UCSD-AML1 (cell line): ENCODE results near the gene NODAL.
"Not testable (repeated sequence)": the region's sequence is repeated elsewhere in the genome, so short reads cannot be mapped to it uniquely, and the experiment has no call there.

ENCODE experiments used
- DNase-seq: peaks from one replicate; lab custom pipeline; 2025; ENCODE audit not compliant: unreplicated experiment; lab: John Stamatoyannopoulos, UW

Gene NODAL

DNA sequence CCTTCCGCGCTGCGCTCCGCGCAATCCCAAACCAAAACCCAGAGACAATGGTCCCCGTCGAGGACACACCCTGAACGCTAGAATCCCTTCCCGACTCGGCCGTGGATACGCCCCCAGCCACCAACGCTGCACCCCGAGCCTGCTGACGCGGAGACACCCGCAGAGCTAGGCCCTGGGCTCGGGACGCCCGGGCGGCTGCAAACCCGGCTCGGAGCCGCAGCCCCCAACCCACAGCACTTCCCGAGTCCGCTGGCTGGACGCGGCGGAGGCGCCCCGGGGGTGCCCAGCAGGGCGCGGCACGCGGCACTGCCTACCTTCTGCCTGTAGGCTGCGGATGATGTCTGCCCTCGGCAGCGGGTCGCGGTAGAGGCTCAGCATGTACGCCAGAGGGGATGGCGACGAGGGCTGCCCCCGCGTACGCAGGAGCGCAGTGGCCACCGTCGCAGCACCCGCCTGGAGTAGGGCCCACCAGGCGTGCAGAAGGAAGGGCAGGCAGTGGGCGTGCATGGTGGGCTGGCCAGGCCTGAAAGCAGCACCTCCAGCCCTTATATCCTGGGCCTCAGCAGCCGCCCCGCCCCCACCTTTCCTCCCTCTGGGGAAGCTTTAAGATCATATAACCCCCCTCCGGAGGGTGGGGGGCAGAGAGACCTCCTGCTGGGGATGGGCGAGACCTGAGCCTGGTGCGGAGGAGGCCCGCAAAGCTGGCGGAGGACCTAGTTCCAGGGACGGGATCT lies at the start of gene NODAL:
Gene NODAL, minus strand, starts transcription at position 521 of the 734 bp plus-strand sequence. Its CDS starts 14 bp downstream, at position 507.
- DNase-seq = no peak

DNA sequence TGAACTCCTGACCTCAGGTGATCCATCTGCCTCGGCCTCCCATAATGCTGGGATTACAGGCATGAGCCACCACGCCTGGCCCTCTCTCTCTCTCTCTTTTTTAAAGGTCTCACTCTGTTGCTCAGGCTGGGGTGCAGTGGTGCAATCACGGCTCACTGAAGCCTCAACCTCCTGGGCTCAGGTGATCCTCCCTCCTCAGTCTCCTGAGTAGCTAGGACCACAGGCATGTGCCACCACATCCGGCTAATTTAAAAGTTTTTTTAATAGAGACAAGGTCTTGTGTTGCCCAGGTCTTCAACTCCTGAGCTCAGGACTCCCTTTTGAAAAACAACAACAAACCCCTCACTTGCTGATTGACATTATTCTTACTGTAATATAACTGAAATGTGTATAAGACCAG lies 48.7 kb upstream of the NODAL start:
- no peak for DNase-seq

DNA sequence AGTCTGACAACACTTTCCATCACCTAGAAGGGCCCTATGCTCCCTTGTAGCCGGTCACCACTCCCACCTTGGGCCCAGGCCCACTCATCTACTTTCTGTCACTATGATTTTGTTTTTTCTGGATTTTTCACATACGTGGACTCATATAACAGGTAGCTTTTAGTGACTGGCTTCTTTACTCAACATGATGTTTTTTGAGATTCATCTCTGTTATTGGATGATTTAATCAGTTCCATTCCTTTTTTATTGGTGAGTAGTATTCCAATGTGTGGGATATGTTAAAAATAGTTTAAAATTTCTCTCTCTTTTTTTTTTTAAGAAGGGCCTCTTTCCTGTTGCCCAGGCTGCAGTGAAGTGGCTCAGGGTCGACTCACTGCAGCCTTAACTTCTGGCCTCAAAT lies 46.3 kb upstream of the NODAL start:
- DNase-seq = no peak

DNA sequence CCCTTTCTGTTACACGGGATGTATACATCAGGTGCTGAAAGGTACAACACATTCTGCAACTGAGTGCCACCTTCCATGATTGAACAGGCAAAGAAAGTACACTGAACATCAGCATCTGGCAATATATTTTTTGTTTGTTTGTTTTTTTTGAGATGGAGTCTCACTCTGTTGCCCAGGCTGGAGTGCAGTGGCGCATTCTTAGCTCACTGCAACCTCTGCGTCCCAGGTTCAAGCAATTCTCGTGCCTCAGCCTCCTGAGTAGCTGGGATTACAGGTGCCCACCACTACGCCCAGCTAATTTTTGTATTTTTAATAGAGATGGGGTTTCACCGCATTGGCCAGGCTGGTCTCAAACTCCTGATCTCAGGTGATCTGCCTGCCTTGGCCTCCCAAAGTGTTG lies 42.4 kb upstream of the NODAL start:
- DNase-seq = not testable (repeated sequence)

DNA sequence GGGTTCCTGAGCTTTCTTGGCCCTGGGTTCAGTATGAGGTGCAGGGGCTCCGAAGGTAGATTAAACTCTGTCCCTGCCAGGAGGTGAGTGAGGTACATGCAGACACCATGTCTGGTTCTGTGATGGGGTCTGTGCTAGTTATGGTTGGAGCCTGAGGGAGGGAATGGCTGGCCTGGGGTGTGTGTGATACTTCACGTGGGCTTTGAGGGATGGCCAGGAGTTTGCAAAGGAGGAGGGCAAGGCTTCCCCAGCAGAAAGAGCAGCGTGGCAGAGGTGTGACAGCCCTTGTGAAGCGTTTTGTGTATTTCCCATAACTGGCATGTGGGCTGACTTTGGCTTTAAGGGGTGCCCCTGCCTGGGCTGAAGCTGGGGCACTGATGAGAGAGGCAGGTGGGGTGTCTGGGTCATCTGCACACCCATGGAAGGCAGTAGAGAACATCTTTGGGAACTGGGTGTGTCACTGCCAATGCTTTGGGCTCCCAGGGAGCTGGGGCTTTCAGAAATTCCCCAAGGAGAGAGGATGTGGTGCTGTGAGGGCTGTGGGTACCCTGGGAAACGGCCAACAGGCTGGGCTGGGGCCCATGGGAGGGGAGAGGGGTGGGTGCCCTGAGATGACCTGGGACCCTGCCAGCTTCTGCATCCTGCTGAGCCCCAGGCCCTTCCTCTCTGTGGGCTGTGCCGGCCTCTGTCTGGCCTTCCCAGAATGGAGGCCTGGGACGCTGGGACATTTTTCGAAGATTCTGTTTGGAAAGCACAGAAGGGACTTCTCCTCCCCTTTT lies 41.7 kb upstream of the NODAL start:
- no peak for DNase-seq

DNA sequence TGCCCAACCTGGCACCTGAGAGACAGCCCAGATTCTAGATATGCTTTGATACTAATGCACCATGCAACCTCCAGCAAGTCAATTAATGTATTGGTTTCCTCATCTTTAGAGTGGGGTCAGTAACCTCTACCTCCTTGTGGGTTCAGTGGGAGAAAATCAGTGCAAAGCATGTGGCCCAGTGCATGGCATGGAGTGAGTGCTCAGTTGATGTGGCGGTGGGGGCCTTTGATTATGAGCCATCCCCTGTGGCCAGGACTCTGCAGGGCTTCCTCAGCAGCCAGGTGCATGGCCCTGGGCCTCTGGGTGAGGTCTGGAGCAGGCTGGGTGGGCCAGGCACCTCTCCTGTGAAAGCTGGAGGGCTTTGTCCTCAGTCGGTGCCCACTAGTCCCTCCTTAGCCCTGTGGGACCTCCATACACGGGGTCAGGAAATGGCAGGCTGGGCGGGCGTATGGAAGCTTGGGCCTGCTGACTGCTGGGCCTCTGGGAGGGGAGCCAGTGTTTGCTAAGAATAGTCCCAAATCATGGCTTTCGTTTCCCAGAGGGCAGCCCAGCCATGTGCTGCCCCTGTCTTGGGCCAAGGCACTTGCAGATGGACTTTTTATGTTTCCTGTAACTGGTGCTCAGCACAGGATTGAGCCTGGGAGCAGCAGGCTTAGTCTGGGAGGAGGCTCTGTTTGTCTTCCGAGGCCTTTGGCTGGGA lies 40.5 kb upstream of the NODAL start:
- no peak for DNase-seq

DNA sequence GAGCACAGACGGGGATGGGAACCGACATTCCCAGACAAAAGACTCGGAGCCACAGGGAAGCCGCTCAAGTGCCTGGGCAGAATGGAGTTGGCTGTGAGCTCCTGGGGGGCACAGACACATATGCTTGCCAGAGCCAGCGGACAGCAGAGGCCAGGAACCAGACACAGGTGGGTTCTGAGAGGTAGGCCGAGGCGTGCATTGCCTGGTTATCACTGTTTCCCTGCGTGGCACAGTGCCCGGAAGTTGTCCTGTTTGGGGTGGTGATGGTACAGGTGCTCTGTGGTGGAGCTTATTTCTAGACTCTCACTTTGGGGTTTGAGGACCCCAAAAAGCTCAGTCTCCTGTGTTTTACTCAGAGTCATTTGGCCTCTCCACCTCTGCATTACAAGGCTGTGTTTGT lies 39.6 kb upstream of the NODAL start:
- DNase-seq = no peak

DNA sequence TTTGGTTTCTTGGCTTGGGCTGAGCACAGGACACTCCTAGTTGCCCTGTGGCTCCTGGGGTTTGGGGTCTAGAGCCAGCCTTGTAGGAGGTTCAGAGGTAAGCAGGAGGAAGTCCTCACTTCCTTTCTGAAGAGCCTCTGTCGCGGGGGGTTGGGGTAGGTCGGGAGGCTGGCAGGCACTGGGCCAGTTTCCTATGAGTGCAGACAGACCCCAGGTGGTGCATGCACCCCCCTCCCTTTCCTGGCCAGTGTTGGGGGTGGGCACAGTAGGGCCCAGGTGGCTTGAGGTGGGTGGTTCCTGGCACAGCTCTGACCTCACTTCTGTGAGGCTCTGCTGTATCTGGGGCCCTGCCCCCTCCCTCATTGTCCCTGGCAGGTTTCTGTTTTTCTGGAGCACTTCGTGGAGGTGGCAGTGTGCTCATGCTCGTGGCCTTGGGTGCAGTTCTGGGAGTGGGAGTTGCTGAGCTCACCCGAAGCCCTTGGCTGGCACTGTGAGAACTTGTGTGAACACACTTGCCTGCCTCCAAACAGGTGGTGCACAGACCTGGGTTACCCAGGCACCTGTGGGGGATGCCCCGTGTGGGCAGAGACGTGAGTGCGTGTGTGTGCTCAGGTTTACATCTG lies 38.9 kb upstream of the NODAL start:
- peak; percentile 66 for DNase-seq

DNA sequence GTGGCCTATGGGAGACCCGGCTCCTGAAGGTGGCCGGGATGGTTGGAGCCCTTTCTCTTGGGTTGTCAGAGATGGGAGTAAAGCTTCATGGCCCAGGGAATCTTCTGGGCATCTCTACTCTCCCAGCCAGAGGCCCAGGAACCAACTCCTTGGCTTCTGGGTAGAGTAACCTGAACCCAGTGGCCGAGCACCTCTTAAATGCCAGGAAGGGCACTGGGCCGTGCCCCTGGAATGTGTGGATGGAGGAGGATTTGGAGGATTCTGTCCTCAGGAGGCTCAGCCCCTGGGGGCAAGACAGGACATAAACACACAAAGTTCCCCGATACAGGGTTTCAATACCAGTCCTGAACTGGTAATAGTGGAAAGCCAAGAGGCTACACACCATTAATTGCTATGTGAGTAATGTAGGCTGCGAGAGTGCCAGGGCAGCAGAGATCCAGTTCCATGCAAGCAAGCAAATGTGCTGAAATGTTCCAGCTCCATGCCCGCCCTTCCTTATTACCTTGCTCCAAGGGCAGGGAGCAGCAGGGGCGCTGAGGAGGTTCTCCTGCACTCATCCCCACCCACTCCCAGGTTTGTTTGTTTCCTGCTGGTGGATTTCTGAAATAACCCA lies 38.3 kb upstream of the NODAL start:
- no peak for DNase-seq

DNA sequence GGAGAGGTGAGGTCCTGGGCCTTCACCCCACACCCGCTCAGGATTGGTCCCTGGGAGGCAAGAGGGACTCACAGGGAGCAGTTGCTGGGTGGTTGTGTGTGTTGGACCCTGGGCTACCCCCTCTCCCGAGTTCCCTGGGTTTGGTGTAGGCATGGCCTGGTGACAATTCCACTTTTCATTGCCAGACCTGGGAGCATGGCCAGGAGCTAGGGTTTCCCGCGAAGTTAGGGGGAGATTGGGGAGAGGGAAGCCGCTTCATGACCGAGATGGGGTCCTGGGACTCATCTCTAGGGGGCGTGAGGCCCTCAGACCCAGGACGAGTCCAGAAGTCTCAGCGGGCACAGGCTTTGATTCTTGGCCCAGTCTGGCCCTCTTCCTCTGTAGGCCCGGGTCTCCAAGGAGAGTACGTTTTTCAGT lies 37.7 kb upstream of the NODAL start:
- no peak for DNase-seq

DNA sequence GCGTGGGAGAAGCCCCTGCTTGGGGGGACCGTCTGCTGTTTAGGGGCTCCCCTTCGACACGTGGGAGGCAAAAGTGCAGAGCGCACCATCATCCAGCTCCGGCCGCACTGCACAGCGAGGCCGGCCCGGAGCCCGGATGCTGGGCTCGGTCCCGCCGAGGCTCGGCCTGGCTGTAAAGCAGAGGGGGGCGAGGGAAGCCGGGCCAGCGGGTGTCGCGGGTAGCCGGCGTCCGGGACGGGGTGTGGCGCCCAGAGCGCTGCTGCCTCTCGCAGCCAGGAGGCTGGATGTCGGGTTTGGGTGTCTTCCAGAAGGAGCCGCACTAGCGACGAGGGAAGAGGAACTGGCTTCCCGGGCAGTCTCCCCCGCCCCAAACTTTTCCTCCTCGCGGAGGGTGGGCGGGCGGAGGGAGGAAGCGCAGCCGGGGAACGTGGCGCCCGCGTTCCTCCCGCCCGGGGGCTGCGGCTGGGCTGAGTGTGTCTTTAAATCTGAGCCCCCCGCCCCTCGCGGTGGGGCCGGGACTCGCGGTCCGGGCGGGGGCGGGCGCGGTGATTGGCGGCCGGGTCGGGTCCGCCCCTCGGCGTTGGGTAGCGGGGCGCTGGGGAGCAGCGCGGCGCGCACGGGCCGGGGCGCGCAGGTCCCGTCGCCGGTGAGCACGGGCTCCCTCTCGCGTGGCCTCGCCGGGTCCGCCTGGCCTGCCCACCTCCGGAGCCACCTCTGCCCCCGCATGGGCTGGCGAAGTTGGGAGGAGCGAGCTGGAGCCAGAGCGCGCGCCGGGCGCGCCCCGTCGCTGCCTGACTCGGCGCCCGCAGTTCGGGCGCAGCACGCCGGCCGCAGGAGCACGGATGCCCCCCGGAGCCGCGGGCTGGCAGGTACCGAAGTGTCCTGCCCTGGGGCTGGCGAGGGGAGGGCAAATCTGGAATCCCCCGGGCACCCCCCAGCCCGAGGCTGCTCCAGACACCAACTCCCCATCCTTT lies 37.0 kb upstream of the NODAL start, which contains the start of gene PALD1:
Gene PALD1, plus strand, starts transcription at position 577 of the 974 bp plus-strand sequence. CDS start 47,185 bp downstream, outside the sequence.
- DNase-seq = peak; percentile 77

DNA sequence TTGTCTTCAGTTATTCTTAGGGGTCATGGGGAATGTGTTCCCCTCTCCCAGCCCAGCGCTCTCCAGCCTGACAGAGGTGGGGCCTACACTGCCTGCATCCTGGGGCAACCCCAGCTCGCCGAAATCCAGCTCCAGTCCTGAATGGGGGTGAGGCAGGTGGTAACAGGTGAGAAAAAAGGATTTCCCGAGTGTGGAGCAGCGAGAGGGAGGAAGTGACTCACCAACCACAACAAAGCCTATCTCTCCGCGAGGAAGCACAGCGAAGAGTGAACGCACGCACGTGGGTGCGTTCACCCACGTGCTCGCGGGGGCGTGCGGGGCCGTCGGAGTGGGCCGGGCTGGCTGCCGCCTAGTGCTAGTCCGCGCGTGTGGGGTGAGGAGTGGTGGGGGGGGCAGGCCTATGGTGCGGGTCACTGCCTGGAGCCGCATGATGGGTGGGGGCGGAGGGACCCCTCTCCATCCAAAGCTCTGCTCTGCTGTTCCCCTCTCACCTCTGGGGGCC lies 36.2 kb upstream of the NODAL start:
- no peak for DNase-seq

DNA sequence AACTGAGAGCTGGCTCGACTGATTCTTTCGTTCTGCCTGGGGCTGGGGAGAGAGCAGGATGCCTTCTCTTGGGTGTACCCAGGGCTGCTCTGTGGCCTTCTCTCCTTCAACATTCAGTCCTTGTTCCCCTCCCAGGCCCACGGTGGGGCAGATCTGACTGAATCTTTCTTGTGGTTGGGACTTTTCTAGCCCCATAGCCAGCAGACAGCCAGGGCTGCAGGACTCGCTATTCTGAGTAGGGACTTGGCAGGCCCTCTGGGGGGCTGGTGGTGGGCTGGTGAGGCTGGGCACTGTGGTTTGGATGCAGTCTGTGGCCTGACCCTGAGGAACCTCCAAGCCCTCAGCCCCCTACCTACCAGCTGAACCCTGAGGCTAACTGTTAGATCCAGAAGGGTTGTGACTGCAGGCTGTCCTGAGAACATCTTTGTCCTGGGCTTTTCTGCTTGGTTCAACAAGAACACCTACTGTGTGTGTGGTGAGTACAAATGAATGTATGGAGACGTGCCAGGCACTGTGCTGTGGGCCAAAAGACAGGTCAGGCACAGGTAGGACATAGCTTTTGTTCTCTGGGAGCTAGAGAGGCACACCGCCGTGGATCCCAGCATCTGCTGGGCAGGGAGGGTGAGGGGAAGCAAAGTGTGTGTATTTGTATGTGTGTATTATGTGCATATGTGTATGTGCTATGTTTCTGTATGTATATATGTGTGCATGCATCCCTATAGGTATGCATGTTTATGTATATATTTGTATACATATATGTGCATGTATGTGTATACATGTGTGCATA lies 35.0 kb upstream of the NODAL start:
- DNase-seq = no peak

DNA sequence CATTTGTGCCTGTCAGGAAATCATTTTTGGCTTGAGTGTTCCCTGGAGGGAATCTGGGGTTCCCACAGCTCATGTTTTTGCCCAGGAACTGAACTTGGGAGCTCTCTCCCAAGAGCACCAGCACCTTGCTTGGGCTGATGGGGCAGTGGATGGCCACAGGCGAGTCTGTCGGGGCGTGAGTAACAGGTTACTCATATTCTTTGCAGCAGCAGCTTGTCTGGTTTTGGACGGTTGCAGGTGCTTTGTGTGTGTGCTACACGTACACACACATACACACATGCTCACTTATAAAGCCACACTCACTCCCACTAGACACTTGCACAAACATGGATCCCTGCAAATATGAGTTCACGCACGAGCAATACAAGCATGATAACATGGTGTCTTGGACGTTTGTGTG lies 34.2 kb upstream of the NODAL start:
- no peak for DNase-seq

DNA sequence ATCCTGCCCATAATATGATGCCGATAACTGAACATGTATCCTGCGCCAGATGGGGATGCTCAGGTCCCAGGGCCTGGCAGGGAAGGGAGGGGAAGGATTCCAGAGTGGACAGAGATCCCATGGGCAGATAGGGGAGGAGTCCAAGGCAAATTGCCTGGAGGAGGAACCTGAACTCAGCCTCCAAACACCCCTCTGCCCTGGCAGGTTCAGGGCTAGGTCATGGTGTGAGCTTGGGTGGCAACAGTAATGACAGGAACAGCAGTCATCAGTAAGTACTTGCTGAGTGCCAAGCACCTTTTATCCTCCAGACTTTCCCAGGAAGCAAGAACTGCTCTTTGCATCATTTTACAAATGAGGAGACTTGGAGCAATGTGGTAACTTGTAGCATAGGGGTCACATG lies 33.3 kb upstream of the NODAL start:
- DNase-seq = no peak

DNA sequence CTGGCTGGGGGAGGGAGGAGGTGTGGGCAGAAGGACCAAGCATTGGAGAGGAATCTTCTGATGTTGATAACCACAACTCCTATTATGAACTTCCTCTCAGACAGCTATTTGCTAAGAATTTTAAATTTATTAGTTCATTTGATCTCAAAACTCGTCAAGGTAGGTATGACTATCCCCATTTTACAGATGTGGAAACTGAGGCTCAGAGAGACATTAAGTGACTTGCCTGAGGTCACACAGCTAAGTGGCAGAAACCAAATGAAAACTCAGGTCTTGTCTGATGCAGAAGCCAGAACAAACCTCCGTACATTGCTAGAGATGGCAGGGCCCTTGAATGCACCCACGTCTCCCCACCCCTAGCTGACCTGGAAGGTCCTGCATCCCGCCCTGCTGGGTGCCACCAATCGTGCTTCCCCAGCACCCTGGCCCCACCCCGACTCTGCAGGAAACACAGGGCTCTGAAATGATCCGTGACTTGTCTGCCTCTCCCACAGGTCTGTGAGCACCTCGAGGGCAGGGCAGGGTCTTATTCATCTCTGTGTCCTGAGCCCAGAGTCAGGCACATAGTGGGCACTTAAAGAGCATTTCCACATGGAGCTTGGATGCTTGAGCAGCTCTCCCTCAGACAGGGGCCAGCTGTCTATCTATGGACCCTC lies 31.4 kb upstream of the NODAL start:
- no peak for DNase-seq

DNA sequence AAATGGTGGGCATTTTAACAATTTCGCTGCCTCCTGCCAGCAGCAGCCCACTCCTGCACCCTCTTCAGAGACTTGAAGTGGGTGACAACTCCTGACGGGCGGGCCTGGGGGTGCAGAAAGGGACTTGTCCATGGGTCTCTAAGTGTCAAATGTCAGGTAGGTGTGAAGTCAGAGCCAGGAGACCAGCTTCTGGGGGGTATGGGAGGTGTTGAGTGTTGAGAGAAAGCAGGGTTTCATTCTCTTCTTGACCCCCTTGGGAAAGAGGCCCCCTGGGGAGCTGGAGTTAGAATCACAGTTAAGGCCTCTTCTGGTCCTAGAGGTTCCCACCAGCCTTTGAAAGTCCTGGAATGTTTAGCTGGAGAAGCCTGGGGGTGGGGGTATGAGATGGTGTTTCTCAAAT lies 25.5 kb upstream of the NODAL start:
- DNase-seq = no peak

DNA sequence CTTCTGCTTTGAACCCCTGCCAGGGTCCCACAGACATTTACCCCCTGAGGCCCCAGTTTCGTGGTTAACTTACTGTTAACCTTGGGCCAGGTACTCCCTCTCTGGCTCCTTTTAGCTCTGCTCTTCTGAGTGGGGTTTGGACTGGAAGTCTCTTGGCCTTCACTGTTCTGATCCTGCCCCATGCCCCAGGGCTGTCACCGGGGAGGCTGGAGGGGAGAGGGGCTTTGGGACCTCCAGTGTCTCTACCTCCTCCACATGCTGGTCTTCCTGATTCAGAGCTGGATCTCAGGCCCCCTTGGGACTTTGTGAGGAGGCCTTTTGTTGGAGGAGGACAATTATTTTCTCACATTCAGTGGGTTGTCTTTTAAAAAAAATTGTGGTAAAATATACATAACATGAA lies 24.4 kb upstream of the NODAL start:
- DNase-seq = no peak
